HG03045 (cell line): ENCODE data around the gene SALL1.

Experiments used
- ATAC-seq: cut with Tn5 transposase; IDR thresholded peaks from one replicate; pipeline ENCODE4 v1.9.1; 2021; ENCODE audit warnings: mild to moderate bottlenecking, moderate library complexity; ENCODE audit not compliant: unreplicated experiment

Gene SALL1

GRCh38 chr16:51157698-51158097, 6.6 kb upstream of the SALL1 start:
- ATAC-seq = no peak

DNA sequence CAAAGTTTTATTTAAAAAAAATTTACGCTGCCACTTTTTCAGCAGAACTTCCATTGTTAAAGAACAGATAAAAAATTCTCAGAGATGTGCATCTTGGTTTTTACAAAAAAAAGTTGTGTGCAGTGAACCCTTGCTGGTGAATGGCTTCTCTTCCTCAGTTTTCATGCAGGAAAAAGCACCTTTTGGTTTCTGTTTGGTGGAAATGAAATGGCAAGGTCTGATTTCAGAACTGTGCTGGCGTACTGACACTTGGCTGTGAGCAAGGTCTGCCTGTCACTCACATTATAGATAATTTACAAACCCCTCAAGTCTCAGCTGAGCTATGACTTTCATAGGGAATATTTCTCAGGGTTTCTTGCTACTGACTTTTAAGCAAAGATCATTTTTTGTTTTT, 5.7 kb upstream of the SALL1 start:
- ATAC-seq = no peak

GRCh38 chr16:51155820-51156806, 5.0 kb upstream of the SALL1 start:
- no peak for ATAC-seq

DNA sequence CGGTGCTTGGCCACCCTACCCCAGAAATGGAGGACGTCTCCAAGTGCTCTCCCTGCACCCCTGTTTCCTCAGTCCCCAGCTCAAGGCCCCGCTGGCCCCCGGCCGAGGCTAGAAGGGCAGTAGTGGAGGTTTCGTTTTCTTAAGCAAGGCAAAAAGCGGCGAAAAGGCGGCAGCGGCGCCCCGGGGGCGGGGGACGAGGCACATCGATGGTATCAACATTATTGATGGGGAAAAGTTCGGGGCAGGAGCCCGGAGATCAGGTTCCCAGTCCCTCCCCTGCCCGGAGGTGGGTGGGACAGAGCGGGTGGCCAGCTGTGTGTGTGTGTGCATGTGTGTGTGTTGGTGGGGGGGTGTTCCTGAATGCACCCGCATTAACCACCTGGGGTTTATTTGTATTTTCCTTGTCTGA, 4.1 kb upstream of the SALL1 start:
- no peak for ATAC-seq

- no peak for ATAC-seq
Observed at GRCh38 chr16:51154271-51155171, 3.5 kb upstream of the SALL1 start.

- ATAC-seq = no peak
Observed at GRCh38 chr16:51153577-51154031, 2.5 kb upstream of the SALL1 start.

DNA sequence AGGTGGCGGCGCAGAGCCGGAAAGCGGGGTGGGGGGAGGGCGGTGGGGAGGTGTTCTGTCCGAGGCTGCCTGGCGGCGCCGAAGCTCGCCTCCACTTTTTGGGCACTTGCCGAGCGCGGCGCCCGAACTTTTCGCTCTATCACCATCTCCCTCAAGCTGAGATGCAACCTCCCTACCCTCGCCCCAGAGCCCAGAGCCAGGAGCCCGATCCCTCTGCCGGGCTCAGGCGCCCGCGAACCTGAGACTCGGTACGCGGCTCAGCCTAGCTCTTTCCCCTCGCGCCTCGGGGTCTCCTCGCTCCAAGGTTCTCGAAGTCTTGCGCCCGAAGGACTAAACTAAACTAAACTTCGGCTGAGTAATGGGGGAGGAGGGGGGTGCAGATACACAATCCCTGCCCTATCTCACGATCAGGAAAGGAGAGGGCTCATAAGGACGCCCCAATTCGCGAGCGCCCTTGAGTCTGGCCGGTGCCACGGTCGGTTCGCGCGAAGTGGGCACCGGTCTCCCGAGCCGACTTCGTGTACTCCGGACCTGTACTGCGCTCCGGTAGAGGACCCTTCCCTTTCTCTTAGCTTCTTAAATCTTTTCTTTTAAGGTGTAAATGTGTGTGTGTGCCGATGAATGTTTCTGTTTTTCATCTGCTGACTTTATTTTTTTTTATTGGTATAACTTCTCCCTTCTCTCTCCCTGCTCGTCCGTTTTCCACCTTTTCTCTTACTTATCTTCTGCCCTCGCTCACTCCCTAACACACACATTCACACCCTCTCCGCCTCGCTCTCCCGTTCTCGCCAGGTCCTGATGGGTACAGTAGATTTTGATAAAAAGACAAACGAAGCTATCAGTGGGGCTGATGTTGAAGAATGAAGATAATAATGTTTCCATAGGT, 1.9 kb upstream of the SALL1 start:
- ATAC-seq = no peak

DNA sequence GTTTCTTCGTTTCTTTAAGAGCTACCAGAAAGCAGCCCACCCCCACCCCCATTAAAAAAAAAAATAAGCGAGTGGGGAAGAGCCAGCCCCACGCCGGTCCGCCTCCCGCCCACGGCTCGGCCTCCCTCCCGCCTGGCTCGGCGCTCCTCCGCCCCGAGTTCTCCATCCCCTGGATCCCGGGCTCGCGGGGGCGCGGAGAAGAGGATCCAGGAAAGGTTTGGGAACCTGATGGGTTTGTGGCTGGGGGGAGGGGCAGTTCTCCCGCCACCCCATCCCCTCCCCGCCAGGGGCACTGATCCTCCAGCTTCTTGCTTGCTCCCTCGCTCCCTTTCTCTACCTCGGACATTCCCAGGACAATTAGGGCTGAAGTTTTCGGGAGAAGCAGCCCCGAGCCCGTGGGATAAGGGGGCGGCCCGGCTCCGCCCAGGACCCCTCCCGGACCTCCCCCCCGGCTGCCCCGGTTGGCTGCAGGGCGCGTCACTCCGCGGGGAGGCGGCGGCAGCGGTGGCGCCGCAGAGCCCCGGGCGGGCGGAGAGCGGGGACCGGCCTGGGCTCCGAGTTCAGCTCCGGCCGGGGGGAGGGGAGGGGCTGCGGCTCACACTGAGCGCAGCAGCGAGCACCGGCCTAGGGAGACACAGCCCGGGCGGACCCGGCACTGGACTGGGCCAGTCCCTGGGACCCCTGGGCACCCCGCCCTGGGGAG, 1.0 kb upstream of the SALL1 start:
- no peak for ATAC-seq

- ATAC-seq = no peak
Observed at GRCh38 chr16:51151435-51151960, 428 bp upstream of the SALL1 start.

DNA sequence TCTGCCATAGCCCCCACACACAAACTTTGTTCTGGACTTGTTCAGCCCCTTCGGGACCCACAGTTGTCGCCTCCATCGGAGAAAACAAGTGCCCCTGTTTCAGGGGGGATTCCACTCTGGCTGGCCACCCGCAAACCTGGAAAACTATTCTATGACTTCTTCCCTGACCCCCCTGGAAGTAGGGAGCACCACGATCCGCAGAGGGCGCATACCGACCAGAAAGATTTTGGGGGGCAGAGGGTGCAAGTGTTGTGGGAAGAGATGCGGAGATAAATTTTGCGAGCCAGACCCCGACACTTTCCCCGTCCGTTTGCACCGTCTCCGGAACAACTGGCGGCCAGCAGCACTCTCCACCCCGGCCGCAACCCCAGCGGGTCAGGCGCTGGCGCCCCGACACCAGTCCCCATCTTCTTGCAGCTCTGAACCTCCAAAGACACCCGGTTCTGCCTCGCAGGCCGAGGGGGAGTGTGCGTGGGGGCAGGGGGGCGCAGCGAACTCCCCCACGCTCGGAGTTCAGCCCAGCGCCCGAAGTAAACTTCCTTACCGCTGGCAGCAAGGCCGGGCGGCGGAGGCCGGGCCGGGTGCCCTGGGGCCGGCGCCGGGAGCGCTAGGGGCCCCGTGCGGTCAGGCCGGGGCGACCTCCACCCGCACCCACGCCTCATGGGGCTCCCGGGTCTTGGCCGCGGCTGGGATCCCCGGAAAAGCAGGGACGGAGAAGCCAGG, 744 bp downstream of the SALL1 start:
- no peak for ATAC-seq

- no peak for ATAC-seq
Observed at GRCh38 chr16:51149721-51150164, 1.3 kb downstream of the SALL1 start.

DNA sequence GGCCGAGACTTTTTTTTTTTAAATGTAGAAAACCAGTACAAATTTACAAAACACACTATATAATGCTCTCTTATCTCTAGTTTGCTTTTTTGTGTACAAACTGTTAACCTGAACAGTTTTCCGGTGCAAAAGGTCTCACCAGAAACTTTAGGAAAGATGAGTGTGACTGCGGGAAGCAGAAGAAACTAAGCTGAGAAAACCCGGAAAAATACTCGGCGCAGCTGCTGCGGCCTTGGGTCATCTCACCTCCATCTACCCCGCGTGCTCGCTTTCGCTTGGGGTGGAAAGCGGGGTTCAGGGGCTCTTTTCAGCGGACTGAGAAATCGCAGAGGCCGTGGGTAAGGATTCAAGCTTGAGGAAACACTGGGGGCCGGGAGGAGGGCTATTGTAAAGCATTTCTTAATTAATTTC, 1.8 kb downstream of the SALL1 start:
- ATAC-seq = no peak

- no peak for ATAC-seq
Observed at GRCh38 chr16:51148678-51149228, 2.3 kb downstream of the SALL1 start.

GRCh38 chr16:51147776-51148677, 3.0 kb downstream of the SALL1 start:
- ATAC-seq = no peak

- ATAC-seq = no peak
Observed at GRCh38 chr16:51146256-51146924, 4.7 kb downstream of the SALL1 start.

GRCh38 chr16:51144203-51144602, 6.9 kb downstream of the SALL1 start:
- no peak for ATAC-seq
